Cardiac fibroblast (primary cell): ENCODE measurements around the gene DERA.

ENCODE experiments used
- DNase-seq, 2 donors: peaks; one replicate each; pipeline versions ENCODE4 v3.0.0 to v3.0.0-alpha.2; 2010; ENCODE audit warnings: low read depth in 2 of 2
- H3K4me3 ChIP-seq, 2 donors: replicated peaks in 1 of 2; 1 replicate in 1 of 2; 2 replicates in 1 of 2; pipeline ENCODE4 v1.5.1; 2011; ENCODE audit warnings: low read depth in 2 of 2, low read length in 2 of 2, mild to moderate bottlenecking in 2 of 2, moderate library complexity in 1 of 2
- TF ChIP-seq, protein P1 (sequence below): IDR thresholded peaks from one replicate; pipeline ENCODE4 v1.5.1; 2011; ENCODE audit warnings: low read depth, mild to moderate bottlenecking, low read length, inconsistent platforms

DERA gene

DNA sequence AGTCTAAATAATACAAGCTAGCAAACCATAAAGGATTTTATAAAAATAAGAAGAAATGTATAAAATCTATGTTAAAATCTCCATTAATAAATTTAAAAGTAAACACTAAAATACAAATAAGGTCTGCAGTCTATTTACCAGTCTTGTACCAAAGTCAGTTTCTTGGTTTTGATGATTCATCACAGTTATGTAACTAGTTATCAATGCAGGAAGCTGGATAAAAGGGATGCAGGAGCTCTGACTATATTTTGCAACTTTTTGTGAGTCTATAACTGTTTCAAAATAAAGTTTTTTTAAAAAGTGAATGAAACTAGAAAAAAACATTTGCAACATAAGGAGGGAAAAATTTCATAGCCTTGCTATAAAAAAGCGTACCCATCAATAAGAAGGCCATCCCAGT is 151.5 kb downstream of the DERA start:
- peak; percentile 63 to 64 for DNase-seq
- TF ChIP-seq, protein P1, sequence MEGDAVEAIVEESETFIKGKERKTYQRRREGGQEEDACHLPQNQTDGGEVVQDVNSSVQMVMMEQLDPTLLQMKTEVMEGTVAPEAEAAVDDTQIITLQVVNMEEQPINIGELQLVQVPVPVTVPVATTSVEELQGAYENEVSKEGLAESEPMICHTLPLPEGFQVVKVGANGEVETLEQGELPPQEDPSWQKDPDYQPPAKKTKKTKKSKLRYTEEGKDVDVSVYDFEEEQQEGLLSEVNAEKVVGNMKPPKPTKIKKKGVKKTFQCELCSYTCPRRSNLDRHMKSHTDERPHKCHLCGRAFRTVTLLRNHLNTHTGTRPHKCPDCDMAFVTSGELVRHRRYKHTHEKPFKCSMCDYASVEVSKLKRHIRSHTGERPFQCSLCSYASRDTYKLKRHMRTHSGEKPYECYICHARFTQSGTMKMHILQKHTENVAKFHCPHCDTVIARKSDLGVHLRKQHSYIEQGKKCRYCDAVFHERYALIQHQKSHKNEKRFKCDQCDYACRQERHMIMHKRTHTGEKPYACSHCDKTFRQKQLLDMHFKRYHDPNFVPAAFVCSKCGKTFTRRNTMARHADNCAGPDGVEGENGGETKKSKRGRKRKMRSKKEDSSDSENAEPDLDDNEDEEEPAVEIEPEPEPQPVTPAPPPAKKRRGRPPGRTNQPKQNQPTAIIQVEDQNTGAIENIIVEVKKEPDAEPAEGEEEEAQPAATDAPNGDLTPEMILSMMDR = no peak
- no peak overlapping the region for H3K4me3 ChIP-seq

DNA sequence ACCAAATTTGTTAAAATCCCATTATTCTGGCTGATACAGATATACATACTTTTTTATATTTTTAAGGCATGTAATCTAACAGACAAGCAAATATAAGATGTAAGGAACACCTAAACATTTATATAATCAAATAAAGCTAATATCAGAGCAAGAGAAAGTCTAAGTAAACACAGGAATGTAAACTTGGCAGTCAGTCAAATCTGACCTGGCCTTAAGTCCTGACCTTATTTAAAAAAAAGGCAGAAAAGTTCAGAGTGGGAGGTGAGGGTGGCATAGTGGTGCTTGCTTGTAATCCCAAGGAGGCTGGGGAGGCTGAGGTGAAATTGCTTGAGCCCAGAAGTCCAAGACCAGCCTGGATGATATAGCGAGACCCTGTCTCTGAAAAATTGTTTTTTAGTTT is 152.6 kb downstream of the DERA start:
- DNase-seq = peak; percentile 39
- H3K4me3 ChIP-seq = no peak overlapping the region
- TF ChIP-seq, protein P1 = no peak

DNA sequence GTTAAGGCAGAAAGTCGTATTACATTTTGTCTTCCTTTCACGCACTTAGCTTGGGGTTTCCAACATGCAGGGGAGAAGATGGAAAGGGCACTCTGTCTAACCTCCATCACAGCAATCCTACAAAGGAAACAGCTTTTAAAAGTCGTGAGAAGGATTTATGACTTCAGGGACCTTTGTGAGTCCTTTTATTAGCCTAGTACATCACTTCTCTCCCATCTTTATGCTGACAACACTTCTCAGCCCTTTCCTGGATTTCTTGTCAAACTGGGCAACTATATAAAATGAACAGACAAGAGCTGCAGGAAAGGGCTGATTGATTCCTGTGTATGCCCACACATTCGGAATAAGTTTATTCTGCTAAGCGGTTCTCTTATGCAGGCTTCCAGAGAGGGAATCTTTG is 159.0 kb downstream of the DERA start:
- no peak overlapping the region for H3K4me3 ChIP-seq
- TF ChIP-seq, protein P1 = no peak
- no peak for DNase-seq

DNA sequence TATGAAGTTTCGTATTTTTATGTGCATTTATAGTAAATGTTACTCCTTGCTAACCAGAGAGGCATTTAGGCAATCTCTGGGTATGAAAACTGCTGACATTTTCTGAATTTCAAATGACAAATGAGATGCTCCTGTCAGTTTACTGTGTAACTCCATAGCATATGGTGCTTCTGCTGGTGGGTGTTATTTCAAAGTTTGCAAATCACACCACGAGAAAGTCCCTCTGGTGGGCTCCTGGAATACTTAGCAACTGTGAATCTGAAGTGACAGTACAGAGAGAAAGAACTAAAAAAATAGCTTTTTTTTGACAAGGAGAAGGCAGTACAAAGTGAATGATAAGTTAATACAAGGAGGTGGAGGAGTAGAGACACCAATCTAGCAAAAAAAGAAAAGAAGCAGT is 161.5 kb downstream of the DERA start:
- DNase-seq = no peak
- no peak overlapping the region for H3K4me3 ChIP-seq
- TF ChIP-seq, protein P1 = no peak

DNA sequence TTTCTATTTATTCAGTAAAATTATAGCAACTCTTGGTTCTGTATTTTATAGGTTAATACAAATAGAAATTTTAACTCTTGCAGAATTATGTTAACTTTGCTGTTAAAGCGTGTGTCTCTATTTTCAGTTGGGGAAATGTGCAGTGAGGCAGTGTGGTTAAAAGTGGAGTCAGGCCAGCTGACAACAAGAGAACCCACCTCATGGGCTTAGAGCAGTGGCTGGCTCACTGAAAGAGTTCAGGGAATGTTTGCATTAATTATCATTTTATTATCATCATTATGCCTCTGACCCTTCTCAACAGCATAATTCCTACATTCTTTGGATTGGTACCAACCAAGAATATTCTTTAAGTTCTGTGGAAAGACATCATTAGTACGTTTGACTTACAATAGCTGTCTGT is 163.8 kb downstream of the DERA start:
- TF ChIP-seq, protein P1 = no peak
- no peak overlapping the region for H3K4me3 ChIP-seq
- DNase-seq = no peak

DNA sequence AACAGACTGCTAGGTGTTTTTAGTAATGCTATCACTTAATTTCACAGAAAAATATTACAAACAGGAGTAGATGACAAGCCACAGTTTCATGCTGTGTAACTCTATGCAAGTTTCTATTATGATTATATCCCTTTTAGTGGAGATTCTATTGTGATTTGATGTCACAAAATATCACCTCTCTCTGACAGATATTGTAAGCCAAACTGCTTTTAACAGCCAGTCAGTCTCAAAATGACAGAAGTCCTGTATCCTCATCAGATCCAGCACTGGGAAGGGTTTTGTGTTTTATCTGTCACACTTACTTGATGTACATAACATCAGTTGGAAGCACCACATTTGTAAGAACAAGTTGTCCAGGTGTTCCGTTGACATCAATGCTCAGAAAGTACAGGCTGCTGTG is 164.8 kb downstream of the DERA start:
- TF ChIP-seq, protein P1 = no peak
- no peak overlapping the region for H3K4me3 ChIP-seq

DNA sequence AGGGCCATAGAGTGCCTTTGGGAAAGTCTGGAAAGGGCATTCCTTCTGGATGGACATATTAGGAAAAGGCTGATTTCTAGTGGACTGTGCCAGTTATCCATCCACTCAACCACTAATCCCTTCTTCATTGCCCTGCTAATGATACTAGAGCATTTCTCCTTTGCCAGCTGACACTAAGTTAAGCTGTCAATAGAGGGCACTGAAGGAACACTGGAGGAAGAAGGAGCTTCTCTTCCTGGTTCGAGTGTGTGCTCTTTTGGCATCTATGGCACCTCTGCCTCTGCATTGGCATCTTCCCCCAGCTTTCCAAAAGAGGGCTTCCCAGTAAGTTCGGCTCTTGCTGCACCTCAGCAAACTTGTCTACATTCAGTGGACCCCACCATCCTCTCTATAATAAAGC is 165.4 kb downstream of the DERA start:
- TF ChIP-seq, protein P1 = peak; percentile 37
- no peak overlapping the region for H3K4me3 ChIP-seq
- peak; percentile 47 to 48 for DNase-seq

More for the DNA sequence above, 164.8 kb downstream of the DERA start:
- DNase-seq = no peak
